Erythroblast (primary cell): Measurements from ENCODE around the gene NRM.
A peak's percentile ranks its signal among the peaks of the same experiment; 100 is the strongest.

ENCODE experiments used
- GATA1 ChIP-seq: IDR thresholded peaks from 2 replicates; pipeline ENCODE4 v1.6.1; 2011; ENCODE audit warnings: low read depth, mild to moderate bottlenecking, control low read depth, low read length, moderate library complexity
- POLR2A ChIP-seq: IDR thresholded peaks from 2 replicates; pipeline ENCODE4 v1.6.1; 2011; ENCODE audit warnings: mild to moderate bottlenecking, low read length

DNA sequence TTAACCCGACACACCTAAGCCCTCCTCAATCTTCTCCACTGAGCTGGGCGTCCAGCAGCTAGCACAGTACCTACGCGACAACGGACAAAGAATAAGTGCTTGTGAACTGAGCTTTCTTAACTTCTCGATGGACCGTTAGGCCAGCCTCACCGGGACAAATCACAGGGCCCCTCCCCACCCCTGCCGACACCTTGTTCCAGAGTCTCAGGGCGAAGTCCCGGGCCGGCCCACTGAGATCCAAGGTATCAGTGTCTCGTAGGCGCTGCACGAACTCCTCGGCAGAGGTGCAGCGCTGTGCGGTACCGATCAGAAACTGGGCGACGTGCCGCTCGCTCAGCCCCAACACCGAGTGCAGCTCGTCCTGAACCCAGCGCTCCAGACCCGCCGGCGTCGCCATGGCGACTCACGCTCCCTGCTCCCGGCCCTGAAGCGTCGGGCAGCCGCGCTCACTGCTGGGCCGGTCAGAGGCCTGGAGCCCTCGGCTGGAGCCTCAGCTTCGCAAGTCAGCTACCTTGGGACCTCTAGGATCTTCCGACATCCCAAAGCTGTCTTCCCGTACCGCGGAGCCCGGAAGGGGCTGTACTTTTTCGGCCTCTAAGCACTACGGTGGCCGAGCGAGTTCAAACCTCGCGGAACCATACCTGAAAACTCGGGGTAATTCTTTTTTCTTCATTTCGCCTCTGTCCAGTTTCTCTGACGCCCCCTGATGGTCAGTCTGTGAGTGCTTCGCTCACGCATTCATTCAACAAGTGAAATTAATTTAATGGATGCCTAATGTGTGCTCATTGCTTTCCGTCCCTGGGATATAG is 18.1 kb downstream of the NRM start, which contains the start of gene DHX16:
- TF ChIP-seq POLR2A (peak; percentile 72), GATA1 (no peak)
